HL-60 (cell line): Measurements from ENCODE around the gene MKRN2.

Source experiments
- CTCF ChIP-seq: IDR thresholded peaks from one replicate; pipeline ENCODE4 v1.5.1; 2011; ENCODE audit warnings: low read length, control low read depth, inconsistent platforms; ENCODE audit not compliant: insufficient read depth
- REST ChIP-seq: IDR thresholded peaks from 2 replicates; pipeline ENCODE4 v1.6.1; 2012; ENCODE audit warnings: low read depth; ENCODE audit not compliant: insufficient replicate concordance

- TF ChIP-seq CTCF (no peak), REST (no peak)
These were observed 70.5 kb downstream of the MKRN2 start for GRCh38 chr3:12627370-12627769.
